Hematopoietic multipotent progenitor cell treated with erythropoietin and hydrocortisone succinate and interleukin-3 and kit ligand, for 6 days (in vitro differentiated cells): ENCODE data around the gene KSR1.
A peak's percentile ranks its signal among the peaks of the same experiment; 100 is the strongest.
"Not testable (repeated sequence)": the region's sequence is repeated elsewhere in the genome, so short reads cannot be mapped to it uniquely, and the experiment has no call there.

Experiments used
- DNase-seq: peaks from one replicate; pipeline ENCODE4 v3.0.0-alpha.2; 2015

The KSR1 gene

GRCh38 chr17:27621942-27622559 is 165.8 kb downstream of the KSR1 start:
- DNase-seq = no peak

GRCh38 chr17:27622986-27623385 is 166.7 kb downstream of the KSR1 start:
- DNase-seq = no peak

GRCh38 chr17:27623614-27624013 is 167.4 kb downstream of the KSR1 start:
- DNase-seq = no peak

GRCh38 chr17:27624539-27624938 is 168.3 kb downstream of the KSR1 start:
- no peak for DNase-seq

- DNase-seq = no peak
Measured at GRCh38 chr17:27625856-27626255, 169.6 kb downstream of the KSR1 start.

GRCh38 chr17:27627514-27627913 is 171.3 kb downstream of the KSR1 start:
- DNase-seq = no peak

- no peak for DNase-seq
Measured at GRCh38 chr17:27628376-27628775, 172.1 kb downstream of the KSR1 start.

- not testable (repeated sequence) for DNase-seq
Measured at GRCh38 chr17:27629260-27629659, 173.0 kb downstream of the KSR1 start.

GRCh38 chr17:27630607-27631410 is 174.6 kb downstream of the KSR1 start, which contains the start of gene LGALS9:
Gene LGALS9, plus strand, starts transcription at chr17:27631188. Its CDS starts 78 bp downstream, at chr17:27631266.
- peak; percentile 76 for DNase-seq

GRCh38 chr17:27631411-27631760 is 175.1 kb downstream of the KSR1 start:
- DNase-seq = peak; percentile 69

- peak; percentile 57 for DNase-seq
Measured at GRCh38 chr17:27631897-27632725, 175.9 kb downstream of the KSR1 start.

- DNase-seq = peak; percentile 65
Measured at GRCh38 chr17:27632766-27633165, 176.5 kb downstream of the KSR1 start.

- peak; percentile 84 for DNase-seq
Measured at GRCh38 chr17:27633312-27634025, 177.2 kb downstream of the KSR1 start.

- no peak for DNase-seq
Measured at GRCh38 chr17:27634026-27634335, 177.7 kb downstream of the KSR1 start.

- DNase-seq = no peak
Measured at GRCh38 chr17:27634776-27635175, 178.5 kb downstream of the KSR1 start.

GRCh38 chr17:27635275-27635823 is 179.1 kb downstream of the KSR1 start:
- DNase-seq = peak; percentile 82

- DNase-seq = not testable (repeated sequence)
Measured at GRCh38 chr17:27636005-27636520, 179.8 kb downstream of the KSR1 start.

- not testable (repeated sequence) for DNase-seq
Measured at GRCh38 chr17:27637818-27638217, 181.6 kb downstream of the KSR1 start.

GRCh38 chr17:27638415-27638914 is 182.2 kb downstream of the KSR1 start:
- not testable (repeated sequence) for DNase-seq

GRCh38 chr17:27640790-27641189 is 184.5 kb downstream of the KSR1 start:
- DNase-seq = no peak

- DNase-seq = no peak
Measured at GRCh38 chr17:27644586-27644985, 188.3 kb downstream of the KSR1 start.

GRCh38 chr17:27645621-27646020 is 189.4 kb downstream of the KSR1 start:
- not testable (repeated sequence) for DNase-seq
